Measurements from ENCODE around the gene MPZL2.
A peak's percentile ranks its signal among the peaks of the same experiment; 100 is the strongest.

MPZL2 gene

GRCh38 chr11:118283756-118284350, 19.8 kb upstream of the MPZL2 start:
- DNase-seq, result no peak

- DNase-seq, result no peak
Observed at GRCh38 chr11:118283037-118283636, 19.0 kb upstream of the MPZL2 start.

- DNase-seq, result no peak
Observed at GRCh38 chr11:118282606-118283005, 18.5 kb upstream of the MPZL2 start.

GRCh38 chr11:118281284-118281683, 17.2 kb upstream of the MPZL2 start:
- DNase-seq, result no peak

GRCh38 chr11:118277312-118277711, 13.2 kb upstream of the MPZL2 start:
- DNase-seq, result no peak

GRCh38 chr11:118276422-118276821, 12.3 kb upstream of the MPZL2 start:
- DNase-seq, result no peak

GRCh38 chr11:118275176-118275575, 11.1 kb upstream of the MPZL2 start:
- DNase-seq, result no peak

GRCh38 chr11:118274186-118274585, 10.1 kb upstream of the MPZL2 start:
- no peak for DNase-seq

GRCh38 chr11:118272001-118272400, 7.9 kb upstream of the MPZL2 start:
- DNase-seq, result no peak

- no peak for DNase-seq
Observed at GRCh38 chr11:118267486-118267885, 3.4 kb upstream of the MPZL2 start.

GRCh38 chr11:118265954-118266353, 1.9 kb upstream of the MPZL2 start:
- no peak for DNase-seq

- no peak for DNase-seq
Observed at GRCh38 chr11:118264569-118265465, 720 bp upstream of the MPZL2 start.

GRCh38 chr11:118263112-118263511, 985 bp downstream of the MPZL2 start:
- no peak for DNase-seq

- DNase-seq, result no peak
Observed at GRCh38 chr11:118260353-118260752, 3.7 kb downstream of the MPZL2 start.

GRCh38 chr11:118259138-118259537, 5.0 kb downstream of the MPZL2 start:
- no peak for DNase-seq

GRCh38 chr11:118258410-118258809, 5.7 kb downstream of the MPZL2 start:
- no peak for DNase-seq

- DNase-seq, result no peak
Observed at GRCh38 chr11:118252688-118253087, 11.4 kb downstream of the MPZL2 start.

GRCh38 chr11:118251858-118252652, 12.0 kb downstream of the MPZL2 start, which contains the start of gene MPZL3:
MPZL3 (minus strand) TSS chr11:118252365; CDS start chr11:118252294, 71 bp downstream.
- DNase-seq, result peak in 51 of 56 donors; percentile 3 to 81 (median 42)

GRCh38 chr11:118247041-118247440, 17.1 kb downstream of the MPZL2 start:
- no peak for DNase-seq

GRCh38 chr11:118245936-118246562, 18.0 kb downstream of the MPZL2 start:
- DNase-seq, result no peak

All from amygdala (tissue), 56 donors.